Heart right ventricle (tissue), 16 donors: Measurements from ENCODE around the gene WDR20. TPM values are rescaled to one million over a fixed set of nuclear protein-coding genes. Genes with fewer than 3 reads are reported as not detected.

Experiments
- ATAC-seq, 8 donors: fragments of 200-7000 bp; cut with Tn5 transposase; one replicate each; pipeline ENCODE4 v1.9.1; 2020; ENCODE audit warnings: mild to moderate bottlenecking in 8 of 8, moderate library complexity in 8 of 8, moderate number of reproducible peaks in 1 of 8
- DNase-seq, 2 donors: peaks; one replicate each; pipeline ENCODE4 v3.0.0-alpha.2; 2020
- H3K27ac ChIP-seq, 10 donors: fragments of 200-600 bp; sonication (generic) in 2 of 10; one replicate each; pipeline versions ENCODE4 v1.5.0 to v1.8.0; 2020 to 2022; ENCODE audit warnings: mild to moderate bottlenecking in 3 of 10
- H3K27me3 ChIP-seq, 7 donors: fragments of 200-600 bp; one replicate each; pipeline ENCODE4 v1.8.0; 2021 to 2022; ENCODE audit warnings: mild to moderate bottlenecking in 2 of 7
- H3K36me3 ChIP-seq, 9 donors: fragments of 200-600 bp; sonication (generic) in 1 of 9; one replicate each; pipeline versions ENCODE4 v1.5.0 to v1.8.0; 2020 to 2022; ENCODE audit warnings: mild to moderate bottlenecking in 2 of 9
- H3K4me1 ChIP-seq, 9 donors: fragments of 200-600 bp; sonication (generic) in 1 of 9; one replicate each; pipeline versions ENCODE4 v1.5.0 to v1.8.0; 2020 to 2022; ENCODE audit warnings: mild to moderate bottlenecking in 4 of 9
- H3K4me3 ChIP-seq, 10 donors: fragments of 200-600 bp; sonication (generic) in 2 of 10; one replicate each; pipeline versions ENCODE4 v1.5.0 to v1.8.0; 2020 to 2022; ENCODE audit warnings: mild to moderate bottlenecking in 7 of 10, moderate library complexity in 2 of 10
- H3K9me3 ChIP-seq, 11 donors: fragments of 200-600 bp in 10 of 11; sonication (generic) in 2 of 11; one replicate each; pipeline versions ENCODE4 v1.5.0 to v1.8.0; 2013 to 2022; ENCODE audit warnings: mild to moderate bottlenecking in 2 of 11, control low read depth in 1 of 11, moderate library complexity in 1 of 11
- WGBS, 2 donors: extraction: QIAGEN DNeasy Blood & Tissue Kit; methylation state at CpG; one replicate each; pipeline ENCODE4 v1.1.7; 2013; ENCODE audit warnings: inconsistent platforms in 1 of 2; 5-methylcytosine and 5-hydroxymethylcytosine counted together
- intact Hi-C, 10 donors: fragments of 100-400 bp; cut with DNase I; formaldehyde crosslinking; loops; one replicate each; pipeline versions ENCODE4 v1.11.1 to v1.14.2; 2022
- polyA plus RNA-seq, 2 donors: library from polyadenylated mRNA; stranded (reverse); fragments of 200-250 nt; gene quantifications; one replicate each; pipeline ENCODE4 v1.2.3, GENCODE V29; 2013
- total RNA-seq, 10 donors: library from RNA; stranded (reverse); fragmentation: NEBNext Ultra II Directional in 3 of 10; extraction: Animal tissue kit (Norgen Biotek cat#: 25700) in 3 of 10; gene quantifications; one replicate each; pipeline versions ENCODE4 v1.2.1 to v1.2.4, GENCODE V29; 2021 to 2023
- TF ChIP-seq, protein P1 (sequence below), 9 donors: fragments of 200-600 bp; sonication (generic) in 2 of 9; IDR thresholded peaks; one replicate each; pipeline versions ENCODE4 v1.5.0 to v1.8.0; 2021 to 2022; ENCODE audit warnings: antibody characterized with exemption in 9 of 9, mild to moderate bottlenecking in 5 of 9, moderate library complexity in 1 of 9
- donor health status: Arrhythmogenic right ventricular cardiomyopathy.
- donor health status: ischemic (EF 13 %, LVEDD 7.1; RV severe dilation, severe dysfunction).
- donor health status: healthy with polysubstance abuse.
- donor health status: DM: no; HTN: yes; CAD: no.
- donor health status: DM: no; HTN: no; CAD: no.
- donor health status: ischemic (EF 25% LVEDD 6.9; RV normal size, moderate dysfunction).
- donor health status: ischemic (EF 25% LVEDD 5.7; RV mildly dilated, moderate dysfunction).
- donor health status: healthy.
- donor health status: DM: yes; HTN: yes; CAD: no.
- donor health status: Ischemic cardiomyopathy.
- donor health status: ischemic (EF 35%, LVEDD 5.7; RV mildly dilated, moderate dysfunction).
- donor health status: nonischemic (EF 11% LVEDD 7.7; RV severe dilation, severe dysfunction).
- donor health status: DM: yes; HTN: yes; CAD: no.
- donor health status: PGD.
- donor health status: ischemic (EF 29% LVEDD 5.4; RV normal size, mild dysfunction).
- donor health status: nonischemic (EF 23%, LVEDD 6.1; RV moderate dilation, normal function).

The WDR20 gene
- total and polyA plus RNA-seq, 12 donors = 10.7 to 28.0 (median 20.5) TPM

DNA sequence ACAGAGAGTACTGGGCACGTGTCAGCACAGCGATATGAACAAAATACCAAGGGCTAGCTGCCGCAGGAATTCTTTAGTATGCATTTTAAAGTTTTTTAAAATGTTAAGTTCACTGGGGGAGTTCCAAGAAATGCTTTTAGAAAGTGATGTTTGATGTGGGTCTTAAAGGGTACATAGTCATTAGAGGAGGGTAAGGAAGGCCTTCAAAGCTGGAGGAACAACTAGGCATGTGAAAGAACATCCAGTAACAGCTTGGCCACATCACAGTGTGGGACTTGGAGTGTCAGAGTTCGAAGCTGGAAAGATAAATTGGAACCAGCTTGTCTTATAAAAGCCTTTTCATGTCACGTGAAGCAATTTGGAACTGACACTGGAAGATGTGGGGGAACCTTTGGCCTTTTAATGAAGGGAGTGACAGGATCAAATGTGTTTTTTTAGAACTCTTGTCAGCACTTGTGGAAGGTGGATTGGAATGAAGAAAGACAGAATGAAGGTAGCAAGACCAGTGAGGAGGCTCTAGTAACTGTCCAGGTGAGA, 57.7 kb downstream of the WDR20 start:
- 70 to 74% methylated on average over 5 of the region's 5 CpGs for WGBS, 2 donors
- ATAC-seq = no peak

DNA sequence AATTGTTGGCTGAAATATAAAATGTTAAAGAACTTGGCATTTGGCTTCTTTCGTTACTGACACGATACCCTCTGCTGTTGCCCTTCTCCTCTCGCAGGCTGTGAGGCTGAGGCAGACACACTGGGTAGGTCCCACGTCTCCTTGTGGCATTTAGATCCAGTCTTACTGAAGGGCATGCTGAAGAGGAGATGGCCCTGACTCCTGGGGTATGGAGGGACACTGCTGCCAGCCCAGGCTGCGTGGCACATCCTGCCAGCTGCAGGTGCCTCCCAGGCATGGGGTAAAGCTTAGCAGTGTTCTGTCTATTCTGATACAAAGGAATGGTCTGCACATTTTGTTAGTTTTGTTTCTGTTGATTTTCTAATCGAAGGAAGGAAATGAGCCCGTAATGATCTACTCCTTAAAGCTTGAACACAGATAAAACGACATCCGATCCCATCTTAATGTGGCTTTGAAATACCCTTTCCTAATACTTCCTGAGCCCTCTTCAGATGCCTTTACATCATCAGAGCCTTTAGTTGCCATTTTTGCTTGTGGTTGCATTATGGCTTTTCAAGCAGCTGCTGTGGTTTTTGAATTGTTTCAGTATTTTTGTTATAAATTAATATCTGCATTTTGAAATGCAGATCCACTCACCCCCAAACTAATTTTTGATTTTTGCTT, 61.1 kb downstream of the WDR20 start:
- Histone ChIP-seq H3K4me1 (peaks cover 0 to 21% (median 14%) of the 10 kb centered on the region in 9 donors), H3K9me3 (no peaks in the 10 kb centered on the region), H3K27ac (no peak overlapping the region), H3K36me3 (peaks cover 0 to 87% (median 18%) of the 10 kb centered on the region in 9 donors), H3K27me3 (no peaks in the 10 kb centered on the region), H3K4me3 (no peak overlapping the region)
- intact Hi-C loops = loop anchor here in 2 of 10 donors (5.0 to 10.0 kb wide), 2 partner anchors 56 to 59 kb away; no protein-coding TSS in a partner anchor
- peak in 3 of 8 donors; percentile 11 to 41 (median 31) for ATAC-seq
- 68 to 77% methylated on average over 9 of the region's 9 CpGs for WGBS, 2 donors
- no peak for DNase-seq
- TF ChIP-seq, protein P1, sequence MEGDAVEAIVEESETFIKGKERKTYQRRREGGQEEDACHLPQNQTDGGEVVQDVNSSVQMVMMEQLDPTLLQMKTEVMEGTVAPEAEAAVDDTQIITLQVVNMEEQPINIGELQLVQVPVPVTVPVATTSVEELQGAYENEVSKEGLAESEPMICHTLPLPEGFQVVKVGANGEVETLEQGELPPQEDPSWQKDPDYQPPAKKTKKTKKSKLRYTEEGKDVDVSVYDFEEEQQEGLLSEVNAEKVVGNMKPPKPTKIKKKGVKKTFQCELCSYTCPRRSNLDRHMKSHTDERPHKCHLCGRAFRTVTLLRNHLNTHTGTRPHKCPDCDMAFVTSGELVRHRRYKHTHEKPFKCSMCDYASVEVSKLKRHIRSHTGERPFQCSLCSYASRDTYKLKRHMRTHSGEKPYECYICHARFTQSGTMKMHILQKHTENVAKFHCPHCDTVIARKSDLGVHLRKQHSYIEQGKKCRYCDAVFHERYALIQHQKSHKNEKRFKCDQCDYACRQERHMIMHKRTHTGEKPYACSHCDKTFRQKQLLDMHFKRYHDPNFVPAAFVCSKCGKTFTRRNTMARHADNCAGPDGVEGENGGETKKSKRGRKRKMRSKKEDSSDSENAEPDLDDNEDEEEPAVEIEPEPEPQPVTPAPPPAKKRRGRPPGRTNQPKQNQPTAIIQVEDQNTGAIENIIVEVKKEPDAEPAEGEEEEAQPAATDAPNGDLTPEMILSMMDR (IDR thresholded peaks at IDR 0.05) = no peak

More for the DNA sequence above, 57.7 kb downstream of the WDR20 start:
- no peak for DNase-seq
- TF ChIP-seq, protein P1 (IDR thresholded peaks at IDR 0.05) = no peak
- intact Hi-C loops = no loop called here
- Histone ChIP-seq H3K27me3 (no peaks in the 10 kb centered on the region), H3K4me3 (no peak overlapping the region), H3K27ac (no peak overlapping the region), H3K4me1 (peaks cover 0 to 31% (median 16%) of the 10 kb centered on the region in 9 donors), H3K36me3 (peaks cover 0 to 67% (median 11%) of the 10 kb centered on the region in 9 donors), H3K9me3 (no peaks in the 10 kb centered on the region)

DNA sequence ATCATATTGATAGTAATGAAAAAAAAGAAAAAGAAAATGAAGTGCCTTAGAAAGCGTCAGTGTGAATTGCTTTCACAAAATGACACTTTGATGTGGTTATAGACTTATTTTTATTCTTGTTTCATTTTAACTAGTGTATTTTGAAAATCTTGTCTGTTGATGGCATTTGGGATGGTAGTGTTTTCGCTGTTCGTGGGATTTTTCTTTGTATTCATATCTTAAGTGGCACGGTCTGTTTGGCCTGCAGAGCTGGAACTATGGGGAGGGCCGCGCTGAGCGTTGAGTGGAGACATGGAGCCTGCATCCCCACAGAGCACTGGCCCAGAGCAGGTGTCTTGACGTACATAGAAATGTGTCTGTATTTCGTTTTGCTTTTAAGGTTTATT, 61.6 kb downstream of the WDR20 start:
- H3K4me3 ChIP-seq = no peak overlapping the region
- H3K4me1 ChIP-seq = peaks cover 0 to 17% (median 14%) of the 10 kb centered on the region in 9 donors
- 88% methylated on average over 9 of the region's 9 CpGs for WGBS, 2 donors
- DNase-seq (no peak), ATAC-seq (peak in 1 of 8 donors; percentile 9)
- intact Hi-C loops = loop anchor here in 2 of 10 donors (5.0 to 10.0 kb wide), 2 partner anchors 57 to 59 kb away; no protein-coding TSS in a partner anchor
- no peak overlapping the region for H3K27ac ChIP-seq
- TF ChIP-seq, protein P1 (IDR thresholded peaks at IDR 0.05) = no peak
- peaks cover 0 to 90% (median 18%) of the 10 kb centered on the region in 9 donors for H3K36me3 ChIP-seq
- H3K9me3 ChIP-seq = no peaks in the 10 kb centered on the region
- H3K27me3 ChIP-seq = no peaks in the 10 kb centered on the region

DNA sequence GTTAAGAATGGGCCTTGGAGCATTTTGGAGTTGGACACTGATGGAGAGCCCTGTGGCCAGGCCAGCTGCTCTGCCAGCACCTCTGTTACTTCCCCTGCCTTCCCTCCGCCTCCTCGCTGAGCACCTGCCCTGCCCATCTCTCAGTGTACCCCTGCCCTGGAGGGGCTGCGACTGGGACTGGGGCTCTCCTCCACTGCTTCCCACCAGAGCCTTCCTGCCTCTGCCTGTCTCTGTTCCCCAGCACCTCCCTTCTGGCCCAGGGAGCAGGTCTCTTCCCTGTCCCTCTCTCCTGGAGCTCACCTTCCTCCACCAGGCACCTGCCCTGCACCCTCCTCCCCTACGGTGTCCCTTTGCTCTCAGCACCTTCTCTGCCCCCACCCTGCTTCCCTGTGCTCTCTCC, 62.1 kb downstream of the WDR20 start:
- Histone ChIP-seq H3K27ac (no peak overlapping the region), H3K4me1 (peaks cover 0 to 17% (median 13%) of the 10 kb centered on the region in 9 donors), H3K36me3 (peaks cover 0 to 88% (median 18%) of the 10 kb centered on the region in 9 donors), H3K9me3 (no peaks in the 10 kb centered on the region), H3K27me3 (no peaks in the 10 kb centered on the region), H3K4me3 (no peak overlapping the region)
- ATAC-seq (peak in 2 of 8 donors; percentile 16 to 24), DNase-seq (no peak)
- WGBS, 2 donors = 84% methylated on average over 4 of the region's 4 CpGs
- TF ChIP-seq, protein P1 (IDR thresholded peaks at IDR 0.05) = no peak
- intact Hi-C loops = loop anchor here in 2 of 10 donors (5.0 to 10.0 kb wide), 2 partner anchors 57 to 59 kb away; no protein-coding TSS in a partner anchor
